IPS-NIHi7 (cell line): Measurements from ENCODE around the gene MTPN.

ENCODE experiments used
- DNase-seq: peaks from one replicate; pipeline ENCODE4 v3.0.0; 2012; ENCODE audit warnings: mixed read lengths; ENCODE audit errors: extremely low spot score

The MTPN gene

GRCh38 chr7:135977007-135977741, at the start of gene MTPN:
TSS of gene MTPN (minus strand) at chr7:135977359. CDS start at chr7:135977100, 259 bp downstream.
- DNase-seq, result peak; percentile 98

- no peak for DNase-seq
Measured at GRCh38 chr7:136026209-136026608, 49.0 kb upstream of the MTPN start.

- no peak for DNase-seq
Measured at GRCh38 chr7:136023134-136023869, 46.1 kb upstream of the MTPN start.

GRCh38 chr7:136020556-136020955, 43.4 kb upstream of the MTPN start:
- no peak for DNase-seq

GRCh38 chr7:136018104-136018503, 40.9 kb upstream of the MTPN start:
- no peak for DNase-seq

- DNase-seq, result no peak
Measured at GRCh38 chr7:136016649-136017395, 39.7 kb upstream of the MTPN start.

GRCh38 chr7:136015638-136016037, 38.5 kb upstream of the MTPN start:
- no peak for DNase-seq

- no peak for DNase-seq
Measured at GRCh38 chr7:136014659-136015058, 37.5 kb upstream of the MTPN start.

- no peak for DNase-seq
Measured at GRCh38 chr7:136012238-136012637, 35.1 kb upstream of the MTPN start.

GRCh38 chr7:136009488-136010079, 32.4 kb upstream of the MTPN start:
- peak; percentile 22 for DNase-seq

- DNase-seq, result no peak
Measured at GRCh38 chr7:136006208-136006607, 29.0 kb upstream of the MTPN start.

- no peak for DNase-seq
Measured at GRCh38 chr7:136004083-136004482, 26.9 kb upstream of the MTPN start.

GRCh38 chr7:136002802-136003201, 25.6 kb upstream of the MTPN start:
- no peak for DNase-seq

GRCh38 chr7:136000288-136000913, 23.2 kb upstream of the MTPN start:
- DNase-seq, result no peak

GRCh38 chr7:135998081-135998480, 20.9 kb upstream of the MTPN start:
- no peak for DNase-seq

- DNase-seq, result no peak
Measured at GRCh38 chr7:135995748-135996147, 18.6 kb upstream of the MTPN start.

GRCh38 chr7:135994466-135995205, 17.5 kb upstream of the MTPN start:
- DNase-seq, result no peak

- no peak for DNase-seq
Measured at GRCh38 chr7:135993950-135994349, 16.8 kb upstream of the MTPN start.

GRCh38 chr7:135991906-135992305, 14.7 kb upstream of the MTPN start:
- no peak for DNase-seq

GRCh38 chr7:135991322-135991721, 14.2 kb upstream of the MTPN start:
- no peak for DNase-seq

- DNase-seq, result no peak
Measured at GRCh38 chr7:135990258-135990657, 13.1 kb upstream of the MTPN start.
